ENCODE results near the gene HNRNPA2B1. TPM values are rescaled to one million over a fixed set of nuclear protein-coding genes. Genes with fewer than 3 reads are reported as not detected.

Gene HNRNPA2B1
- 100 to 1,000 TPM in 8 of 9 donors, 10 to 100 TPM in 1; 98.1 to 413 (median 244) TPM for total RNA-seq
- polyA plus RNA-seq = 1,000 to 10,000 TPM in 2 of 3 donors, 100 to 1,000 TPM in 1; 987 to 1,201 (median 1,150) TPM
- long read RNA-seq, donor 1, full-length matches to known transcripts = 161 of 697 reads
- long read RNA-seq, donor 1, partial matches to known transcripts = 387 of 697 reads
- long read RNA-seq, donor 1, other reads (novel, unspliced or antisense) = 149 of 697 reads
- long read RNA-seq, donor 2, transcript HNRNPA2B1-205 (2 exons, 1,220 nt) = major isoform, 137 of 340 reads
- long read RNA-seq, donor 2, transcript HNRNPA2B1-201 (12 exons, 3,664 nt) = minor isoform, 7 of 340 reads
- long read RNA-seq, donor 2, transcript HNRNPA2B1-202 (11 exons, 1,711 nt) = minor isoform, 23 of 340 reads
- long read RNA-seq, donor 2, partial matches to known transcripts = 172 of 340 reads
- long read RNA-seq, donor 2, other reads (novel, unspliced or antisense) = 0 of 340 reads
- long read RNA-seq, donor 3, full-length matches to known transcripts = 80 of 184 reads
- long read RNA-seq, donor 3, partial matches to known transcripts = 91 of 184 reads
- long read RNA-seq, donor 3, other reads (novel, unspliced or antisense) = 13 of 184 reads
- long read RNA-seq, donor 4, transcript HNRNPA2B1-201 (12 exons, 3,664 nt) = minor isoform, 7 of 66 reads
- long read RNA-seq, donor 4, transcript HNRNPA2B1-202 (11 exons, 1,711 nt) = major isoform, 21 of 66 reads
- long read RNA-seq, donor 4, partial matches to known transcripts = 26 of 66 reads
- long read RNA-seq, donor 4, other reads (novel, unspliced or antisense) = 11 of 66 reads
- long read RNA-seq, donor 5, full-length matches to known transcripts = 370 of 525 reads
- long read RNA-seq, donor 5, partial matches to known transcripts = 65 of 525 reads
- long read RNA-seq, donor 5, other reads (novel, unspliced or antisense) = 90 of 525 reads
- long read RNA-seq, donor 6, transcript HNRNPA2B1-202 (11 exons, 1,711 nt) = major isoform, 26 of 108 reads
- long read RNA-seq, donor 6, partial matches to known transcripts = 62 of 108 reads
- long read RNA-seq, donor 6, other reads (novel, unspliced or antisense) = 17 of 108 reads
- long read RNA-seq, donor 7, full-length matches to known transcripts = 69 of 160 reads
- long read RNA-seq, donor 7, partial matches to known transcripts = 91 of 160 reads
- long read RNA-seq, donor 7, other reads (novel, unspliced or antisense) = 0 of 160 reads
- long read RNA-seq, donor 8, full-length matches to known transcripts = 128 of 374 reads
- long read RNA-seq, donor 8, partial matches to known transcripts = 210 of 374 reads
- long read RNA-seq, donor 8, other reads (novel, unspliced or antisense) = 36 of 374 reads
- long read RNA-seq, donor 9, full-length matches to known transcripts = 187 of 828 reads
- long read RNA-seq, donor 9, partial matches to known transcripts = 604 of 828 reads
- long read RNA-seq, donor 9, other reads (novel, unspliced or antisense) = 37 of 828 reads
- long read RNA-seq, donor 10, full-length matches to known transcripts = 28 of 84 reads
- long read RNA-seq, donor 10, partial matches to known transcripts = 56 of 84 reads
- long read RNA-seq, donor 10, other reads (novel, unspliced or antisense) = 0 of 84 reads

DNA sequence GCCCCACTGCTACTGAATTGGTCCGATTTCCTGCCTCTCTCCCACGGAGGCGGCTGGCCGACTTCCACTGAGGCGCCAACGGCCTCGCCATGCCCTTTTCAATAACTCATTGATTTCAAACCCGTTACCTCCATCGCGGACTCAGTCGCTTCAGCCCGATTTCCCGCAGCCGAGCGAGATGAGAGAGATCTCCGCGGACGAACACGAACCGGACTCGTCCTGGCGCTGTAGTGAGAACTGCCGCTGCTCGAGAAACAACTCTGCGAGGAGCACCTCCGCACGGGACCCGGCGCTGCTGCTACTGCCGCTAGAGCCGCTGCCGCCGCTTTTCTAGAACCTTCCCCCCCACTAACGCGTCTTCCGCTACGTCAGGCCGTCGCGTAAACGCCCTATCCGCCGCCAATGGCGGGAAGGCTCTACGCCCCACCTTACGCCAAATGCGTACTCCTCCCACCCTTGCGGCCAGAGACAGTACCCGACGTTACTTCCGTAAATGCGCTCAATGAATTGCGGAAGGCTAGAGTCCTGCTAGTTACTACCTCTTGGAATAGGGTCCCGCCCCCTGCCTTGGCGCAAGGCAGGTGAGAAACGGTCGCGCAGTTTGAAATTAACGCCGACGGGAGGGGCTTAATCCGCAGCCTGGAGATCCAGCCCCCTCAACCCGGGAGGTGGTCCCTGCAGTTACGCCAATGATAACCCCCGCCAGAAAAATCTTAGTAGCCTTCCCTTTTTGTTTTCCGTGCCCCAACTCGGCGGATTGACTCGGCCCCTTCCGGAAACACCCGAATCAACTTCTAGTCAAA, at the start of gene HNRNPA2B1:
HNRNPA2B1 (minus strand) TSS at position 303 of the 803 bp plus-strand sequence; CDS start at position 134, 169 bp downstream.
- no peaks in the 10 kb centered on the region for H3K27me3 ChIP-seq
- peak; percentile 97 to 99 (median 97) for DNase-seq
- peaks cover 0 to 23% of the 10 kb centered on the region in 2 donors for H3K36me3 ChIP-seq (replicated peaks in 1 of 2)
- intact Hi-C loops (cut with DNase I) = no loop called here
- TF ChIP-seq, protein P1, sequence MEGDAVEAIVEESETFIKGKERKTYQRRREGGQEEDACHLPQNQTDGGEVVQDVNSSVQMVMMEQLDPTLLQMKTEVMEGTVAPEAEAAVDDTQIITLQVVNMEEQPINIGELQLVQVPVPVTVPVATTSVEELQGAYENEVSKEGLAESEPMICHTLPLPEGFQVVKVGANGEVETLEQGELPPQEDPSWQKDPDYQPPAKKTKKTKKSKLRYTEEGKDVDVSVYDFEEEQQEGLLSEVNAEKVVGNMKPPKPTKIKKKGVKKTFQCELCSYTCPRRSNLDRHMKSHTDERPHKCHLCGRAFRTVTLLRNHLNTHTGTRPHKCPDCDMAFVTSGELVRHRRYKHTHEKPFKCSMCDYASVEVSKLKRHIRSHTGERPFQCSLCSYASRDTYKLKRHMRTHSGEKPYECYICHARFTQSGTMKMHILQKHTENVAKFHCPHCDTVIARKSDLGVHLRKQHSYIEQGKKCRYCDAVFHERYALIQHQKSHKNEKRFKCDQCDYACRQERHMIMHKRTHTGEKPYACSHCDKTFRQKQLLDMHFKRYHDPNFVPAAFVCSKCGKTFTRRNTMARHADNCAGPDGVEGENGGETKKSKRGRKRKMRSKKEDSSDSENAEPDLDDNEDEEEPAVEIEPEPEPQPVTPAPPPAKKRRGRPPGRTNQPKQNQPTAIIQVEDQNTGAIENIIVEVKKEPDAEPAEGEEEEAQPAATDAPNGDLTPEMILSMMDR (IDR thresholded peaks at IDR 0.05) = peak in 3 of 6 experiments; percentile 27 to 46 (median 42)
- peak; percentile 100 for TF ChIP-seq POLR2A (IDR thresholded peaks at IDR 0.05)
- peak within 1 kb of the TSS; percentile 93 to 100 (median 99) for H3K27ac ChIP-seq
- WGBS, 4 donors = 0 to 1% (median 0%) methylated on average over 31 to 71 of the region's 71 CpGs
- H3K9me3 ChIP-seq (replicated peaks in 1 of 3) = no peaks in the 10 kb centered on the region
- H3K4me1 ChIP-seq (replicated peaks in 1 of 2) = peaks cover 29 to 54% of the 10 kb centered on the region in 2 donors
- peak within 1 kb of the TSS; percentile 60 to 100 (median 92) for H3K4me3 ChIP-seq

DNA sequence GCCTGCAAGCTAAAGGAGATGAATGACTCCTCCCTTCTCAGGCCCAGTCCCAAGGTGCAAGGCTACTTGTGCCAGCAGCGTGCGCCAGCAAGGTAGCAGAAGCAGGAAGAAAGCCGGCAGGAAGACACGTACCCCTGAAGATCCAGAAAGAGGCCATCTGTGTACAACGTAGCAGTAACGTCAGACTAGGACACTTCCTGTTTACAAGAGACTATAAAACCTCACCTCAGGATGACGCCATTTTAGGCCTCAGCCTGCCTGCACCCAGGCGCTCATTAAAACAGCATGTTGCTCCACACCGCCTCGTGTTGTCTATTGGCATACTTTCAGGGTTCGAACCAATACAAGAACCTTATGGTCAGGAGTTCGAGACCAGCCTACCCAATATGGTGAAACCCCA, 49.7 kb upstream of the HNRNPA2B1 start:
- Histone ChIP-seq H3K27me3 (no peaks in the 10 kb centered on the region), H3K9me3 (replicated peaks in 1 of 3) (no peaks in the 10 kb centered on the region), H3K27ac (no peak overlapping the region), H3K4me1 (replicated peaks in 1 of 2) (no peaks in the 10 kb centered on the region), H3K36me3 (replicated peaks in 1 of 2) (no peaks in the 10 kb centered on the region), H3K4me3 (no peak overlapping the region)
- TF ChIP-seq POLR2A (IDR thresholded peaks at IDR 0.05) = no peak
- TF ChIP-seq, protein P1 (IDR thresholded peaks at IDR 0.05) = no peak
- intact Hi-C loops (cut with DNase I) = no loop called here
- 80 to 98% (median 86%) methylated on average over 9 to 12 of the region's 12 CpGs for WGBS, 4 donors
- no peak for DNase-seq

DNA sequence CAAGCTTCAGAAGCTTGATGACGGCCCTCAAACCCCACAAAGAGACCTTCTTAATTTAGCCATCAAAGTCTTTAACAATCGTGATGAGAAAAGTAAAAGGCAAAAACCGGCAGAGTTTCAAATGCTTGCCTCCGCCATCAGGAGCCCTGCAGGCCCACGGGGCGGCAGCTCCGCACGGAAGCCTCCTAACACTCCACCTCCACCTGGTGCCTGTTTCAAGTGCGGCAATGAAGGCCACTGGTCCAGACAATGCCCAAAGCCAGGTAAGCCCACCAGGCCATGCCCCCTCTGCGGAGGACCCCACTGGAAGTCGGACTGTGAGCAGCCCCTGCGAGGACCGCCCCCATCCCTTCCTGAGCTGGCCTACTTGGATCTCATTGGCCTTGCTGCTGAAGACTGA, 44.6 kb upstream of the HNRNPA2B1 start:
- no peaks in the 10 kb centered on the region for H3K9me3 ChIP-seq (replicated peaks in 1 of 3)
- WGBS, 4 donors = 91 to 96% (median 95%) methylated on average over 13 of the region's 13 CpGs
- no peaks in the 10 kb centered on the region for H3K36me3 ChIP-seq (replicated peaks in 1 of 2)
- no peak for DNase-seq
- H3K4me3 ChIP-seq = no peak overlapping the region
- H3K4me1 ChIP-seq (replicated peaks in 1 of 2) = no peaks in the 10 kb centered on the region
- no peak overlapping the region for H3K27ac ChIP-seq
- no peak for TF ChIP-seq POLR2A (IDR thresholded peaks at IDR 0.05)
- TF ChIP-seq, protein P1 (IDR thresholded peaks at IDR 0.05) = no peak
- intact Hi-C loops (cut with DNase I) = no loop called here
- no peaks in the 10 kb centered on the region for H3K27me3 ChIP-seq
